Smooth muscle cell (in vitro differentiated cells): ENCODE results near the gene RCL1. TPM values are rescaled to one million over a fixed set of nuclear protein-coding genes. Genes with fewer than 3 reads are reported as not detected.

Source experiments
- DNase-seq: peaks from one replicate; lab custom pipeline; 2025; ENCODE audit not compliant: unreplicated experiment; lab: John Stamatoyannopoulos, UW
- H2AFZ ChIP-seq: fragments of 200-600 bp; sonication (generic); 2 replicates; pipeline ENCODE4 v1.6.0; 2016; ENCODE audit warnings: antibody characterized with exemption, low read depth, mild to moderate bottlenecking
- H3F3A ChIP-seq: fragments of 200-600 bp; sonication (generic); 2 replicates; pipeline ENCODE4 v1.6.0; 2017; ENCODE audit warnings: antibody characterized with exemption, low read depth
- H3K27ac ChIP-seq: fragments of 200-600 bp; sonication (generic); 2 replicates; pipeline ENCODE4 v1.5.1; 2016; ENCODE audit warnings: low read depth, mild to moderate bottlenecking
- H3K27me3 ChIP-seq: fragments of 200-600 bp; sonication (generic); 2 replicates; pipeline ENCODE4 v1.6.1; 2016; ENCODE audit warnings: low read depth, mild to moderate bottlenecking
- H3K36me3 ChIP-seq: fragments of 200-600 bp; sonication (generic); 2 replicates; pipeline ENCODE4 v1.5.1; 2016; ENCODE audit warnings: low read depth
- H3K4me1 ChIP-seq: fragments of 200-600 bp; sonication (generic); 2 replicates; pipeline ENCODE4 v1.5.1; 2016; ENCODE audit warnings: low read depth
- H3K4me2 ChIP-seq: fragments of 200-600 bp; sonication (generic); 2 replicates; pipeline ENCODE4 v1.6.0; 2016; ENCODE audit warnings: mild to moderate bottlenecking
- H3K4me3 ChIP-seq: fragments of 200-600 bp; sonication (generic); 2 replicates; pipeline ENCODE4 v1.5.1; 2016; ENCODE audit warnings: mild to moderate bottlenecking
- H3K79me2 ChIP-seq: fragments of 200-600 bp; sonication (generic); 2 replicates; pipeline ENCODE4 v1.6.0; 2016; ENCODE audit warnings: low read depth, mild to moderate bottlenecking
- H3K9ac ChIP-seq: fragments of 200-600 bp; sonication (generic); 2 replicates; pipeline ENCODE4 v1.6.0; 2016; ENCODE audit warnings: low read depth
- H3K9me3 ChIP-seq: fragments of 200-600 bp; sonication (generic); replicated peaks from 2 replicates; pipeline ENCODE4 v1.5.1; 2016; ENCODE audit warnings: low read depth
- H4K20me1 ChIP-seq: fragments of 200-600 bp; sonication (generic); 2 replicates; pipeline ENCODE4 v1.6.0; 2016; ENCODE audit warnings: low read depth
- WGBS: methylation state at CpG from one replicate; pipeline ENCODE4 v1.1.7; 2016; ENCODE audit warnings: low lambda C conversion rate; 5-methylcytosine and 5-hydroxymethylcytosine counted together
- polyA plus RNA-seq: library from polyadenylated mRNA; unstranded; fragments of >200 nt; fragmentation: Nextera tagmentation; extraction: Ambion mirVana; gene quantifications from 2 replicates; pipeline ENCODE4 v1.2.1, GENCODE V29; 2016
- total RNA-seq: library from RNA; depleted of rRNA; stranded (reverse); fragments of >200 nt; gene quantifications from 2 replicates; pipeline ENCODE4 v1.2.3, GENCODE V29; 2014
- TF ChIP-seq, protein P1 (sequence below): fragments of 200-600 bp; sonication (generic); IDR thresholded peaks from 2 replicates; pipeline ENCODE4 v1.5.1; 2017; ENCODE audit warnings: borderline replicate concordance, mild to moderate bottlenecking, antibody characterized with exemption; ENCODE audit not compliant: insufficient read depth, poor library complexity, severe bottlenecking

Gene RCL1
- total and polyA plus RNA-seq, 2 experiments from 2014 or later: 7.9 to 11.1 TPM

DNA sequence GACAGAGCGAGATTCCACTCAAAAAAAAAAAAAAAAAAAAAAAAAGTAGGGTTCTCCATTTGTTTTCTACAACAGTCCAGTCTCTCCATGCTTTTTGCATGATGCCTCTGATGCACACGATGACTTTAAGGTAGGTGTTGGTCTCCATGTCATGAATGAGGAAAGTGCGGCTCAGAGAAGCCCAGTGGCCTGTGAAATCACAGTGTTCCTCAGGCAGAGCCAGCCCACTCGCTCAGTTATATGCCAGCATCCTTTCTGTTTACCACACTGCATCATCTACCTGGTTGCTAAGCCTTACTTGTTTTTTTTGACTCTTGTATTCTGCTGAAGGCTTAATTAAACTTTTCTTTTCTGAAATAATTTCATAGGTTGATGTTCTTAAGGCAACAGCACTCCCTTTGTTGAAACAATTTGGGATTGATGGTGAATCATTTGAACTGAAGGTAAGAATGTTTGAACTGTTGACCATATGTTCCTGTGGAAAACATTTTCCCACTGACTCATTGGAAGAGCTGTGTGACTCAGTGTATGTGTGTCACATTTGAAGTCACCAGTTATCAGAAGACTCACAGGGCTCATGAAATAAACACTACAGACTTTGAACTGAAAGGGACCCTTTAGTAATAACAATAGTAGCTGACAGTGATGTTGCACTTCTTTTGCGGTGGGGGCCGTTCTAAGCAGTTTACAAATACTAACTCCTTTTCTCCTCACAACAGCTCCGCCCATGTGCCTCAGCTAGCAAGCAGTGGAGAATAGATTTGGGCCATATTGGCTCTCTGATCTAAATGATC, 40.2 kb downstream of the RCL1 start:
- Histone ChIP-seq H3F3A (no peaks in the 10 kb centered on the region), H3K4me2 (peak overlapping the region; percentile 58), H3K36me3 (no peaks in the 10 kb centered on the region), H3K27me3 (no peaks in the 10 kb centered on the region), H4K20me1 (no peaks in the 10 kb centered on the region), H3K27ac (peak overlapping the region; percentile 96), H3K4me3 (no peak overlapping the region), H2AFZ (no peak overlapping the region), H3K9me3 (no peaks in the 10 kb centered on the region), H3K9ac (peak overlapping the region; percentile 77), H3K4me1 (peaks cover 10% of the 10 kb centered on the region), H3K79me2 (no peaks in the 10 kb centered on the region)
- TF ChIP-seq, protein P1, sequence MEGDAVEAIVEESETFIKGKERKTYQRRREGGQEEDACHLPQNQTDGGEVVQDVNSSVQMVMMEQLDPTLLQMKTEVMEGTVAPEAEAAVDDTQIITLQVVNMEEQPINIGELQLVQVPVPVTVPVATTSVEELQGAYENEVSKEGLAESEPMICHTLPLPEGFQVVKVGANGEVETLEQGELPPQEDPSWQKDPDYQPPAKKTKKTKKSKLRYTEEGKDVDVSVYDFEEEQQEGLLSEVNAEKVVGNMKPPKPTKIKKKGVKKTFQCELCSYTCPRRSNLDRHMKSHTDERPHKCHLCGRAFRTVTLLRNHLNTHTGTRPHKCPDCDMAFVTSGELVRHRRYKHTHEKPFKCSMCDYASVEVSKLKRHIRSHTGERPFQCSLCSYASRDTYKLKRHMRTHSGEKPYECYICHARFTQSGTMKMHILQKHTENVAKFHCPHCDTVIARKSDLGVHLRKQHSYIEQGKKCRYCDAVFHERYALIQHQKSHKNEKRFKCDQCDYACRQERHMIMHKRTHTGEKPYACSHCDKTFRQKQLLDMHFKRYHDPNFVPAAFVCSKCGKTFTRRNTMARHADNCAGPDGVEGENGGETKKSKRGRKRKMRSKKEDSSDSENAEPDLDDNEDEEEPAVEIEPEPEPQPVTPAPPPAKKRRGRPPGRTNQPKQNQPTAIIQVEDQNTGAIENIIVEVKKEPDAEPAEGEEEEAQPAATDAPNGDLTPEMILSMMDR: no peak
- 56% methylated on average over 7 of the region's 7 CpGs for WGBS
- DNase-seq: no peak

DNA sequence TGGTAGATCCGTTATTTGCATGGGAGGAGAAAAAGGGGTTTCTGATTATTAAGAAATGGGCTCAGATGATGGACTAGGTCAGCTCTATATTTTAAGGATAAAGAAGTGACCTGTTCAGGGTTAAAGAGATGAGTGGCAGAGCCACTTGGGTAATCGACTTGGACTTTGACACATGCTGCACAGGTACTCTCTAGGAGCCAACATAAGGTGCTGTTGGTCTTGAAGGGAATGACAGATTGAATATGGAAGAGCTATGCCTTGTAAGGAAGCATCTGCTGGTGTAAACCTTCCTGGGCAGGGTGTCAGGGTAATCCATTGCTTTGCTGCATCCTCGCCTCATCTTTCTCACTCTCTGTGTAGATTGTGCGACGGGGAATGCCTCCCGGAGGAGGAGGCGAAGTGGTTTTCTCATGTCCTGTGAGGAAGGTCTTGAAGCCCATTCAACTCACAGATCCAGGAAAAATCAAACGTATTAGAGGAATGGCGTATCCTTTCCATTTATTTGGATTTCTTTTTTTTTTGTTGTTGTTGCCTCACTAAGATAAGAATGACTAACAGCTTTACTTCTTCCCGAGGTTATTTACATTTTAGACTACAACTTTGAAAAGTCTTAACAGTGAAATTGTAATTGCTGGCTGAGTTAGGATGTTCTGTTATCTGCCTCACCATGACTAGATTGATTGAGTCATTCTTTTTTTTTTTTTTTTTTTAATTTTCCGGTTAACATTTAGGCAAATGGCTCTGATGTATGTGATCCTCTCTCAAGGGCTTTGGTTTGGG, 41.2 kb downstream of the RCL1 start:
- Histone ChIP-seq H3K4me2 (peak overlapping the region; percentile 58), H3K4me1 (peaks cover 13% of the 10 kb centered on the region), H3K79me2 (no peaks in the 10 kb centered on the region), H3K27ac (peak overlapping the region; percentile 96), H4K20me1 (no peaks in the 10 kb centered on the region), H3K9me3 (no peaks in the 10 kb centered on the region), H2AFZ (no peak overlapping the region), H3K27me3 (no peaks in the 10 kb centered on the region), H3K36me3 (no peaks in the 10 kb centered on the region), H3K9ac (peak overlapping the region; percentile 77), H3F3A (no peaks in the 10 kb centered on the region), H3K4me3 (no peak overlapping the region)
- TF ChIP-seq, protein P1: no peak
- 57% methylated on average over 11 of the region's 11 CpGs for WGBS
- DNase-seq: no peak

DNA sequence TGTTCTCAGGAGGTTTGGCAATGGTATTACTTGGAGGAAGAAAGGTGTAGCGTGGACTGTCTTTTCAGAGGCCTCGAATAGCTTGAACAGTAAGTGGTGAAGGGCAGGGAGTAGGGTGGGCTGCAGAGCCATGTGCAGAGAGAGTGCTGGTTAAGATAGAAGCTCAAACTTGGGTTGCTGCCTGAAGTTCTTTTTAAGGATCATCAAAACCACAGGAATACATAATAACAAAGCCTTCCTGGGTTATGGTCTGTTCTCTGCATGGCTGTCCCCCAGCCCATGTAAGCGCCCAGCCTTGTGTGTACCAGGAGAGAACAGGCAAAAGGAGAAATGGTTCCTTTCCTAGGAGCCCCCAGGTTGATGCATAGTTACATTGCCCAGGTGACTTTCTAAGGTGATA, 43.9 kb downstream of the RCL1 start:
- Histone ChIP-seq H3K9ac (no peak overlapping the region), H3K79me2 (no peaks in the 10 kb centered on the region), H3F3A (no peaks in the 10 kb centered on the region), H3K36me3 (no peaks in the 10 kb centered on the region), H3K4me1 (peaks cover 13% of the 10 kb centered on the region), H3K27me3 (no peaks in the 10 kb centered on the region), H2AFZ (no peak overlapping the region), H3K4me2 (peak overlapping the region; percentile 33), H4K20me1 (no peaks in the 10 kb centered on the region), H3K27ac (peak overlapping the region; percentile 63), H3K4me3 (no peak overlapping the region), H3K9me3 (no peaks in the 10 kb centered on the region)
- no peak for DNase-seq
- TF ChIP-seq, protein P1: no peak
- 66% methylated on average over 3 of the region's 3 CpGs for WGBS
